ENCODE results near the gene LRRC1.

- TF ChIP-seq PBX3 (IDR thresholded peaks at IDR 0.05; ENCODE audit: insufficient replicate concordance, low read depth, low read length) (no peak), CTCF (IDR thresholded peaks at IDR 0.05 in 2 of 3, conservative IDR thresholded peaks at IDR 0.05 in 1 of 3; ENCODE audit: control insufficient read depth in 2 of 3, extremely low read depth in 1 of 3, insufficient read depth in 1 of 3, low read depth in 3 of 3, low read length in 3 of 3) (no peak), ZBTB33 (IDR thresholded peaks at IDR 0.05) (no peak), SMC3 (IDR thresholded peaks at IDR 0.05; ENCODE audit: borderline replicate concordance, low read length) (no peak), NFYB (IDR thresholded peaks at IDR 0.05; ENCODE audit: insufficient read depth, low read depth, low read length) (no peak), CREB1 (IDR thresholded peaks at IDR 0.05; ENCODE audit: low read depth) (no peak), E2F4 (IDR thresholded peaks at IDR 0.05; ENCODE audit: low read depth, low read length) (no peak), RFX5 (IDR thresholded peaks at IDR 0.05; ENCODE audit: low read depth, low read length) (no peak), ELK1 (IDR thresholded peaks at IDR 0.05; ENCODE audit: low read depth, low read length) (no peak), SUZ12 (IDR thresholded peaks at IDR 0.05; ENCODE audit: unreplicated experiment) (no peak), RAD21 (IDR thresholded peaks at IDR 0.05; ENCODE audit: insufficient read depth, low read depth, low read length) (no peak), POLR2AphosphoS5 (IDR thresholded peaks at IDR 0.05; ENCODE audit: low read length) (no peak), YY1 (IDR thresholded peaks at IDR 0.05; ENCODE audit: low read depth, low read length) (no peak), NR2C2 (IDR thresholded peaks at IDR 0.05; ENCODE audit: borderline replicate concordance, control insufficient read depth, insufficient read length, low read depth) (no peak)
These were observed 70.0 kb downstream of the LRRC1 start for GRCh38 chr6:53864781-53865180.

All from GM12878 (cell line).